ENCODE results near the gene SCAANT1.

SCAANT1 gene

DNA sequence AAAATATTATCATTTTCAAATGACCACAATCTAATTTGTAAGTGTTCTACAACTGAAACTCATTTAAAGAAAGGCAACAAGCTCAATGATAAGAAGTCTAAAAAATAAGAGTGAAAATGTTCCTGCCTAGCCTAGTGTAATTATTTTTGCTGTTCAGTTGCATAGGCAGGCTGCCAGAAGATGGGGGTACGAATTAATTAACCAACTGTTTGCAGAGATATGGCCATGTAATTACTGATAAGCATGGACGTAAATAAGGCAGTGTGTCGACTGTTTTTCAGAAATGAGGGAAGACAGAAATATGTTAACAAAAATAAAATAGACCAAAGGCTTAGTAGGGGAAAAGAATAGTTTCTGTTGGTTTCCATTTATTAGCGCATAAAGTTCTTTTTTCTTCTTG, 24.7 kb upstream of the SCAANT1 start:
- no peak overlapping the region for H3K4me3 ChIP-seq (ENCODE audit: low read depth, low read length)
- in situ Hi-C loops (cut with HindIII; ENCODE audit: low sequenced_read_pairs) = no loop called here
- DNase-seq (ENCODE audit: low read depth, low spot score) = no peak
- TF ChIP-seq, protein P1, sequence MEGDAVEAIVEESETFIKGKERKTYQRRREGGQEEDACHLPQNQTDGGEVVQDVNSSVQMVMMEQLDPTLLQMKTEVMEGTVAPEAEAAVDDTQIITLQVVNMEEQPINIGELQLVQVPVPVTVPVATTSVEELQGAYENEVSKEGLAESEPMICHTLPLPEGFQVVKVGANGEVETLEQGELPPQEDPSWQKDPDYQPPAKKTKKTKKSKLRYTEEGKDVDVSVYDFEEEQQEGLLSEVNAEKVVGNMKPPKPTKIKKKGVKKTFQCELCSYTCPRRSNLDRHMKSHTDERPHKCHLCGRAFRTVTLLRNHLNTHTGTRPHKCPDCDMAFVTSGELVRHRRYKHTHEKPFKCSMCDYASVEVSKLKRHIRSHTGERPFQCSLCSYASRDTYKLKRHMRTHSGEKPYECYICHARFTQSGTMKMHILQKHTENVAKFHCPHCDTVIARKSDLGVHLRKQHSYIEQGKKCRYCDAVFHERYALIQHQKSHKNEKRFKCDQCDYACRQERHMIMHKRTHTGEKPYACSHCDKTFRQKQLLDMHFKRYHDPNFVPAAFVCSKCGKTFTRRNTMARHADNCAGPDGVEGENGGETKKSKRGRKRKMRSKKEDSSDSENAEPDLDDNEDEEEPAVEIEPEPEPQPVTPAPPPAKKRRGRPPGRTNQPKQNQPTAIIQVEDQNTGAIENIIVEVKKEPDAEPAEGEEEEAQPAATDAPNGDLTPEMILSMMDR (IDR thresholded peaks at IDR 0.05; ENCODE audit: low read depth, low read length) = no peak

DNA sequence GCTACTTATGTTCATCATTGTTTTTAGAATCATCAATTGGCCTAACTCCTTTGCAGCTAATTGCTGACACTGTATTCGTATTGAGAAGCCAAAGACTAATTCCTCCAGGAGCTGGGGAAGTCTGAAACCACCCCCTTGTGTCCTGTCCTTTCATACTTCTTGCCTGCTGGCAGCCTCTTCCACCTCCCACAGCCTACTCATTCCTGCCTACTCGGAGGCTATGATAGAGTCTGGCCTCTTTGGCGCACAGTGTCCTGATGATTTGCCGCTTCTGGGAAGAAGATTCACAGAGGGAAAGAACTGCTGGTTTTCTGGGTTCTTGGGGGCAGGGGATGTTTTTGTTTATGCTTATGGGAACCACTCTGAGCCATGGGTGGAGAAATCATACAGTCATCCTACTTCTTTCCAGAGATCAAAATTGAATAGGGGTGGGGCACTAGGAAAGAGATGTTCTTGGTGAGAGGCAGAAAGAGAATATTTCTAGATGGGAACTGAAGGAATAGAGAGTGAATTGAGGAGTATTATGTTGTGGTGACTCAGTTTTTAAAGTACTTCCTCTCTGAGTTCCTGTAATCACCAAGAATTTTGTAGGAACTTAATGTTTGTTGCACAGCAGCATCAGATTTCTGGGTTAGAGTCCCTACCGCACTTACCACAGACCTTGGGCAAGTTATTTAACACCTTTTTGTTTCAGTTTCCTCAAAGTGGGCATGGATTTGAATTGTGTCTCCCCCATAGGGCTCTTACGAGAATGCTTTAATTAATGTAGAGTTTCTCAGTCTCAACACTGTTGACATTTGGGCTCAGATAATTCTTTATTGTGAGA, 22.1 kb upstream of the SCAANT1 start:
- no peak for DNase-seq (ENCODE audit: low read depth, low spot score)
- TF ChIP-seq, protein P1 (IDR thresholded peaks at IDR 0.05; ENCODE audit: low read depth, low read length) = no peak
- in situ Hi-C loops (cut with HindIII; ENCODE audit: low sequenced_read_pairs) = no loop called here
- no peak overlapping the region for H3K4me3 ChIP-seq (ENCODE audit: low read depth, low read length)

- no peak overlapping the region for H3K4me3 ChIP-seq (ENCODE audit: low read depth, low read length)
- DNase-seq (ENCODE audit: low read depth, low spot score) = no peak
- TF ChIP-seq, protein P1 (IDR thresholded peaks at IDR 0.05; ENCODE audit: low read depth, low read length) = no peak
- in situ Hi-C loops (cut with HindIII; ENCODE audit: low sequenced_read_pairs) = no loop called here
These were observed 21.3 kb upstream of the SCAANT1 start for GRCh38 chr3:63933459-63933858.

- in situ Hi-C loops (cut with HindIII; ENCODE audit: low sequenced_read_pairs) = no loop called here
- TF ChIP-seq, protein P1 (IDR thresholded peaks at IDR 0.05; ENCODE audit: low read depth, low read length) = no peak
- DNase-seq (ENCODE audit: low read depth, low spot score) = no peak
- no peak overlapping the region for H3K4me3 ChIP-seq (ENCODE audit: low read depth, low read length)
These were observed 20.5 kb upstream of the SCAANT1 start for GRCh38 chr3:63932509-63933212.

GRCh38 chr3:63931290-63931689, 19.1 kb upstream of the SCAANT1 start:
- in situ Hi-C loops (cut with HindIII; ENCODE audit: low sequenced_read_pairs) = no loop called here
- no peak for DNase-seq (ENCODE audit: low read depth, low spot score)
- H3K4me3 ChIP-seq (ENCODE audit: low read depth, low read length) = no peak overlapping the region
- TF ChIP-seq, protein P1 (IDR thresholded peaks at IDR 0.05; ENCODE audit: low read depth, low read length) = no peak

DNA sequence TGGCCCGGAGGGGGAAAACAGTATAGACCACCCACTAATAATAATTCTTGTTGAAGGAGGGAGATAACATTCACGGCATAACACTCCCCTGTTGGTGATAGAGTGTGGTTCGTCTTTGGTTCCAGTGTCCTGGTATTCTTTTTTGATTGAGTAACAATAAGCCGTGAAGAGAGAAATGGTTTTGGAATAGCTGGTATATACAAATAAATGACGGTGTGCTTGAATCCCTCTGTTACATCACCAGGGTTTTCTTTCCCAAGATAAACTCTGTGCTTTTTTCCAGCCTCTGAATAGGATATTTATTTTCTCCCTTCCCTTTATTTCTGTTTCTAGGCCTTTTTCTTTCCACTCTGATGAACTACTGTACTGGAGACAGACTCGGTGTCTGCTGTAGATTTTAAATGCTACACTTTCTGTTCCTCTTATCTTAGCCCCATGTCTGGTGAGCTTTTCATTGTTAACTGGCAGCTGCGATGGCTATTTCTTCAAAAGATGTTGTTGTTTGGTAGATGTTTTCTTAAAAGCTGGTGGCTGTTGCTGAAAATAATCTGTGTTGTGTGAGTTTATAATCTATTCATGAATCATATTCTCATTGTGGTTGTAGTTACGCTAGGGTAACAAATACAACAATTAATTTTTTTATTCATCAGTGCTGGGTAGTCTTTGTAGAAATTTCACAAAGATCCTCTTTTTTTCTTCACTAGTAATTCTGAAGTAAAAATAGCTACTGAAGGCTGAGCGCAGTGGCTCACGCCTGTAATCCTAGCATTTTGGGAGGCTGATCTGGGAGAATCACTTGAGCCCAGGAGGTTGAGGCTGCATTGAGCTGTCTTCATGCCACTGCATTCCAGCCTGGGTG, 15.5 kb upstream of the SCAANT1 start:
- TF ChIP-seq, protein P1 (IDR thresholded peaks at IDR 0.05; ENCODE audit: low read depth, low read length) = no peak
- DNase-seq (ENCODE audit: low read depth, low spot score) = no peak
- H3K4me3 ChIP-seq (ENCODE audit: low read depth, low read length) = no peak overlapping the region
- in situ Hi-C loops (cut with HindIII; ENCODE audit: low sequenced_read_pairs) = no loop called here

Data from astrocyte of the spinal cord (primary cell).